T-cell (primary cell): ENCODE measurements around the gene NUAK1. TPM values are rescaled to one million over a fixed set of nuclear protein-coding genes. Genes with fewer than 3 reads are reported as not detected.
A peak's percentile ranks its signal among the peaks of the same experiment; 100 is the strongest.
"Not testable (repeated sequence)": the region's sequence is repeated elsewhere in the genome, so short reads cannot be mapped to it uniquely, and the experiment has no call there.

Source experiments
- ATAC-seq, 4 experiments: fragments of 200-7000 bp in 3 of 4; fragments of 150-1000 bp in 1 of 4; cut with Tn5 transposase; replicated peaks in 1 of 4; 1 replicate in 3 of 4; 2 replicates in 1 of 4; pipeline ENCODE4 v1.10.0; 2021; ENCODE audit warnings: moderate library complexity in 3 of 4, mild to moderate bottlenecking in 2 of 4, moderate number of reproducible peaks in 1 of 4
- CTCF ChIA-PET, 2 donors: fragments of 300-600 bp; sonication (Branson Sonifier 250); formaldehyde crosslinking; loops; one replicate each; lab custom pipeline; 2022; ENCODE audit warnings: antibody characterized with exemption in 2 of 2; lab: Charles Lee
- POLR2A ChIA-PET, 2 donors: fragments of 300-600 bp; sonication (Branson Sonifier 250); formaldehyde crosslinking; loops; one replicate each; lab custom pipeline; 2022; ENCODE audit warnings: antibody characterized with exemption in 2 of 2; lab: Charles Lee
- DNase-seq, 35 experiments: peaks; one replicate each; pipeline versions ENCODE4 v3.0.0 to v3.0.0-alpha.2; 2013 to 2023
- H3K27ac ChIP-seq: one replicate; pipeline ENCODE4 v1.5.1; 2013; ENCODE audit warnings: low read length
- H3K27me3 ChIP-seq, 2 experiments: replicated peaks in 1 of 2; 1 replicate in 1 of 2; 2 replicates in 1 of 2; pipeline versions ENCODE4 v1.6.1 to v1.7.0; 2013; ENCODE audit warnings: low read length in 1 of 2, mixed read lengths in 1 of 2; ENCODE audit not compliant: control insufficient read depth in 2 of 2, insufficient read depth in 2 of 2; ENCODE audit errors: extremely low read depth in 1 of 2
- H3K36me3 ChIP-seq, 2 donors: 1 replicate in 1 of 2; 2 replicates in 1 of 2; pipeline versions ENCODE4 v1.6.1 to v1.7.0; 2013; ENCODE audit warnings: low read length in 1 of 2; ENCODE audit not compliant: control insufficient read depth in 2 of 2, insufficient read depth in 1 of 2; ENCODE audit errors: extremely low read depth in 1 of 2
- H3K4me1 ChIP-seq, 2 experiments: 1 replicate in 1 of 2; 2 replicates in 1 of 2; pipeline versions ENCODE4 v1.6.1 to v1.7.0; 2013; ENCODE audit warnings: low read length in 2 of 2, mixed read lengths in 1 of 2; ENCODE audit not compliant: insufficient read depth in 2 of 2, control insufficient read depth in 1 of 2; ENCODE audit errors: extremely low read depth in 1 of 2
- H3K4me3 ChIP-seq, 2 donors: 1 replicate in 1 of 2; 2 replicates in 1 of 2; pipeline versions ENCODE4 v1.5.1 to v1.7.0; 2013; ENCODE audit warnings: mild to moderate bottlenecking in 2 of 2, low read length in 1 of 2, moderate library complexity in 1 of 2; ENCODE audit not compliant: control insufficient read depth in 1 of 2; ENCODE audit errors: extremely low read depth in 1 of 2
- H3K9me3 ChIP-seq: 2 replicates; pipeline ENCODE4 v1.7.0; 2013
- H3K27ac Mint-ChIP-seq, 2 donors: one replicate each; pipeline ENCODE4 v1.8.0; 2020 to 2021; ENCODE audit warnings: mild to moderate bottlenecking in 2 of 2, mixed read lengths in 2 of 2
- H3K27me3 Mint-ChIP-seq, 2 donors: one replicate each; pipeline ENCODE4 v1.8.0; 2021 to 2022; ENCODE audit warnings: mixed read lengths in 2 of 2
- H3K36me3 Mint-ChIP-seq: one replicate; pipeline ENCODE4 v1.8.0; 2021; ENCODE audit warnings: mixed read lengths
- H3K4me1 Mint-ChIP-seq, 3 donors: one replicate each; pipeline ENCODE4 v1.8.0; 2020 to 2022; ENCODE audit warnings: mixed read lengths in 3 of 3, mild to moderate bottlenecking in 1 of 3
- H3K4me3 Mint-ChIP-seq, 3 donors: one replicate each; pipeline ENCODE4 v1.8.0; 2020 to 2022; ENCODE audit warnings: mild to moderate bottlenecking in 3 of 3, mixed read lengths in 3 of 3, moderate library complexity in 3 of 3
- H3K9me3 Mint-ChIP-seq, 3 donors: one replicate each; pipeline ENCODE4 v1.8.0; 2020 to 2022; ENCODE audit warnings: mixed read lengths in 3 of 3
- WGBS: methylation state at CpG from one replicate; pipeline ENCODE4 v1.1.5; 2013; ENCODE audit warnings: missing lambda C conversion rate; ENCODE audit not compliant: insufficient coverage; 5-methylcytosine and 5-hydroxymethylcytosine counted together
- total RNA-seq, 35 experiments: library from RNA in 6 of 35; stranded (reverse) in 6 of 35; fragments of 120-200 nt in 1 of 35; gene quantifications; one replicate each; pipeline versions ENCODE4 v1.2.1 to v1.2.4 and lab custom pipeline; 2013 to 2026

The NUAK1 gene
- total RNA-seq, 5 donors from 2014 or later (not counting 1 experiment from before 2014, with no cell fraction given) = 0.25 to 0.50 (median 0.30) TPM

- H3K27ac Mint-ChIP-seq = no peak overlapping the region
- Histone ChIP-seq H3K36me3 (no peaks in the 10 kb centered on the region), H3K27me3 (peaks cover 2 to 26% of the 10 kb centered on the region in 2 experiments), H3K27ac (no peak overlapping the region), H3K4me3 (no peak overlapping the region), H3K9me3 (no peaks in the 10 kb centered on the region), H3K4me1 (peaks cover 0 to under 1% of the 10 kb centered on the region in 2 experiments)
- H3K36me3 Mint-ChIP-seq = no peaks in the 10 kb centered on the region
- H3K4me3 Mint-ChIP-seq = no peak overlapping the region
- DNase-seq (no peak), ATAC-seq (no peak)
- no peaks in the 10 kb centered on the region for H3K9me3 Mint-ChIP-seq
- WGBS = 40% methylated on average over 1 of the region's 2 CpGs
- POLR2A ChIA-PET = no interaction called here
- H3K27me3 Mint-ChIP-seq = peaks cover 50 to 65% of the 10 kb centered on the region in 2 donors
- CTCF ChIA-PET = no interaction called here
- peaks cover 0 to 8% (median 4%) of the 10 kb centered on the region in 3 donors for H3K4me1 Mint-ChIP-seq
These were observed 6.1 kb upstream of the NUAK1 start for GRCh38 chr12:106144847-106145246.

DNA sequence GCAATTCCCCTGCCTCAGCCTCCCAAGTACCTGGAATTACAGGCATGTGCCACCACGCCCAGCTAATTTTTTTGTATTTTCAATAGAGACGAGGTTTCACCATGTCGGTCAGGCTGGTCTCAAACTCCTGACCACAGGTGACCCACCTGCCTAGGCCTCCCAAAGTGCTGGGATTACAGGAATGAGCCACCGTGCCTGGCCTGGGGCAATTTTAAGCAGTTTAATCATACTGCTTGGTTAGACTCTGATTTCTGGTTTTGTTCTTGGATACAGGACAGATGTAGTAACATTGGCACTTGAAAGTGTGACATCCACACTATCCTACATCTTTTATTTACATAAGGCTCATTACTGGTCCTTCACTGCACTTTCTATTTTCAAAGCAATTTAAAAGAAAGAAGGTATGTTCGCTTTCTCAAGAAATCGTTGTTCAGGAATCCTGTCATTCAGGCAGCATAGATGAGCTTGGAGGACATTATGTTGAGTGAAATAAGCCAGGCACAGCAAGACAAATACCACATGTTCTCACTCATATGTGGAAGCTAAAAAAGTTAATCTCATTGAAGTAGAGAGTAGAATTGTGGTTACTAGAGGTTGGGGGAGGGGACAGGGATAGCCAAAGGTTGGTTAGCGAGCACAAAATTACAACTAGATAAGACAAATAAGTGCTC, 4.0 kb upstream of the NUAK1 start:
- H3K27ac ChIP-seq = no peak overlapping the region
- peaks cover 54 to 59% of the 10 kb centered on the region in 2 donors for H3K27me3 Mint-ChIP-seq
- ChIA-PET POLR2A (no interaction called here), CTCF (no interaction called here)
- peaks cover 5 to 13% (median 9%) of the 10 kb centered on the region in 3 donors for H3K4me1 Mint-ChIP-seq
- 96% methylated on average over 3 of the region's 7 CpGs for WGBS
- DNase-seq (no peak), ATAC-seq (no peak)
- no peak overlapping the region for H3K27ac Mint-ChIP-seq
- peaks cover 6 to 34% of the 10 kb centered on the region in 2 experiments for H3K27me3 ChIP-seq
- no peaks in the 10 kb centered on the region for H3K9me3 ChIP-seq
- H3K4me3 Mint-ChIP-seq = no peak overlapping the region
- no peak overlapping the region for H3K4me3 ChIP-seq
- peaks cover 0 to 15% of the 10 kb centered on the region in 2 experiments for H3K4me1 ChIP-seq
- no peaks in the 10 kb centered on the region for H3K36me3 ChIP-seq
- H3K36me3 Mint-ChIP-seq = no peaks in the 10 kb centered on the region
- H3K9me3 Mint-ChIP-seq = no peaks in the 10 kb centered on the region

DNA sequence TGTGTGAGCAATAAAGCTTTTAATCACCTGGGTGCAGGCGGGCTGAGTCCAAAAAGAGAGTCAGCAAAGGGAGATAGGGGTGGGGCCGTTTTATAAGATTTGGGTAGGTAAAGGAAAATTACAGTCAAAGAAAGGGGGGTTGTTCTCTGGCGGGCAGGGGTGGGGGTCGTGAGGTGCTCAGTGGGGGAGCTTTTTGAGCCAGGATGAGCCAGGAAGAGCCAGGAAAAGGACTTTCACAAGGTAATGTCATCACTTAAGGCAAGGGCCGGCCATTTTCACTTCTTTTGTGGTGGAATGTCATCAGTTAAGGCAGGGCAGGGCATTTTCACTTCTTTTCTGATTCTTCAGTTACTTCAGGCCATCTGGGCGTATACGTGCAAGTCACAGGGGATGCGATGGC, 3.2 kb upstream of the NUAK1 start:
- H3K36me3 ChIP-seq, H3K27ac Mint-ChIP-seq, H3K9me3 ChIP-seq, H3K9me3 Mint-ChIP-seq, H3K27ac ChIP-seq, H3K4me3 Mint-ChIP-seq, ATAC-seq, DNase-seq, CTCF ChIA-PET, H3K36me3 Mint-ChIP-seq, H3K4me3 ChIP-seq, POLR2A ChIA-PET: not testable (repeated sequence)
- Histone ChIP-seq H3K4me1 (peaks cover 0 to 15% of the 10 kb centered on the region in 2 experiments), H3K27me3 (peaks cover 14 to 39% of the 10 kb centered on the region in 2 experiments)
- H3K4me1 Mint-ChIP-seq = peaks cover 8 to 20% (median 11%) of the 10 kb centered on the region in 3 donors
- WGBS = 77% methylated on average over 5 of the region's 8 CpGs
- H3K27me3 Mint-ChIP-seq = peaks cover 62 to 65% of the 10 kb centered on the region in 2 donors

- H3K36me3 ChIP-seq = no peaks in the 10 kb centered on the region
- CTCF ChIA-PET = no interaction called here
- Mint-ChIP-seq H3K27ac (no peak overlapping the region), H3K4me3 (no peak overlapping the region), H3K36me3 (no peaks in the 10 kb centered on the region), H3K4me1 (peaks cover 11 to 24% (median 14%) of the 10 kb centered on the region in 3 donors), H3K27me3 (peaks cover 66 to 68% of the 10 kb centered on the region in 2 donors), H3K9me3 (no peaks in the 10 kb centered on the region)
- H3K27ac ChIP-seq = no peak overlapping the region
- no peak for DNase-seq
- ATAC-seq = no peak
- no peaks in the 10 kb centered on the region for H3K9me3 ChIP-seq
- 70% methylated on average over 2 of the region's 3 CpGs for WGBS
- H3K4me3 ChIP-seq = no peak overlapping the region
- POLR2A ChIA-PET = no interaction called here
- peaks cover 19 to 41% of the 10 kb centered on the region in 2 experiments for H3K27me3 ChIP-seq
- H3K4me1 ChIP-seq = peaks cover 0 to 16% of the 10 kb centered on the region in 2 experiments
These were observed 2.7 kb upstream of the NUAK1 start for GRCh38 chr12:106141452-106141851.

DNA sequence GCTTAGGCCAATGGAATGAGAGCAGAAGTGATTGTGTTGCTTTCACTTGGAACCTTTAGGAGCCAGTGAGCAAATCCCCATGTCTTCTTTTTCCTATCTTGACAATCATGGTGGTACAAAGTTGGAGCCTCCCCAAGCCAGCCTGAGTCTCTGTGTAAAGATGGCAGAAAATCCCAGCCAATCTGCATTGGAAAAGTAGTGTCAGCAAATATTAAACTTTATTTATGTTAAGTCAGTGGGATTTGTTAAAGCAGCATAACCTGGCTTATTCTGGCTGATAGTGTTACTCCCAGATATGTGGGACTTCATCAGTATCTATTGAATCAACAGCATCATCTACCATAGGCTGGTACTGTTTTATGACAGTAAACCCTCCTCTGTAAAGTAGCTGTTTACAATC, 2.2 kb upstream of the NUAK1 start:
- no peak for DNase-seq
- H3K4me1 ChIP-seq = peaks cover 0 to 21% of the 10 kb centered on the region in 2 experiments
- H3K27me3 ChIP-seq = peaks cover 21 to 45% of the 10 kb centered on the region in 2 experiments
- no peaks in the 10 kb centered on the region for H3K36me3 ChIP-seq
- POLR2A ChIA-PET = no interaction called here
- H3K36me3 Mint-ChIP-seq = no peaks in the 10 kb centered on the region
- peak overlapping the region in 2 of 3 donors; percentile 7 to 67 for H3K4me3 Mint-ChIP-seq
- CTCF ChIA-PET = no interaction called here
- no peaks in the 10 kb centered on the region for H3K9me3 Mint-ChIP-seq
- H3K9me3 ChIP-seq = no peaks in the 10 kb centered on the region
- H3K27me3 Mint-ChIP-seq = peaks cover 68 to 70% of the 10 kb centered on the region in 2 donors
- no peak for ATAC-seq
- no peak overlapping the region for H3K27ac ChIP-seq
- H3K4me3 ChIP-seq = no peak overlapping the region
- H3K27ac Mint-ChIP-seq = no peak overlapping the region
- peaks cover 16 to 27% (median 19%) of the 10 kb centered on the region in 3 donors for H3K4me1 Mint-ChIP-seq

DNA sequence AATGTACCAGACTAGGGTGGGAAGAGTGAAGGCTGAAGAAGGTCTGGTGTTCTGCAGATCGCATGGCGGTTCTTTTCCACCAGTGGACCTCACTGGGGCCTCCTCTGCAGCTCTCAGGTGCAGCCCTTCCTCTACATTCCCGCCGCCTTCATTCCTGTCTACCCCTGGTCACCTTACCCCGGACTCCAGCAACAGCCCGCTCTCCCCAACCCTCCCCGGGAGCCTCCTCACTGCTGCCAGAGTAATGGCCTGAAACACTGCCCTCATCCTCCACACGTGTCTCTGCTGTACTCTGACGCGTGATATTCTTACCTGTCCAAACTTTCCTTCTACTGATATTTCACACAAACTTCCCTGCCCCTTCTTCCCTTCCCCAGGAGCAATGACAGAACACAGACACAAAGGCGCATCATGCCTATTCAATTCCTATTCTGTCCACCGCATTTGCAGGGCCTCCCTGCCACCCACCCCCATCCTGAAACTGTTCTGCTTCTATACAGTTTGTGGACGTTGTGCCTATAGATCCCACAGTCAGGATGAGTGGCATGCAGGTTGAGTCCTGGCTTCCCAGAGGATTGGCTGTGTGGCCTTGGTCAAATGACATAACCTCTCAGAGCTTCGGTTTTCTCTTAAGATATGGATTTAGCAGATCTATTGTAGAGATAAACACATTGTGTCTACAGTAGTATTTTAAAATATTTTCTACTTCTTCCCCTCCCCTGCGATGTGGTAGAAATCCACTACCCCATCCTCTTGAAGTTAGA, 1.7 kb upstream of the NUAK1 start:
- Histone ChIP-seq H3K36me3 (no peaks in the 10 kb centered on the region), H3K9me3 (no peaks in the 10 kb centered on the region), H3K4me1 (peaks cover 0 to 23% of the 10 kb centered on the region in 2 experiments), H3K27me3 (peaks cover 22 to 44% of the 10 kb centered on the region in 2 experiments), H3K4me3 (peak overlapping the region in 1 of 2 donors; percentile 17), H3K27ac (no peak overlapping the region)
- no peaks in the 10 kb centered on the region for H3K36me3 Mint-ChIP-seq
- H3K4me3 Mint-ChIP-seq = peak overlapping the region; percentile 34 to 67 (median 35)
- no peaks in the 10 kb centered on the region for H3K9me3 Mint-ChIP-seq
- ChIA-PET CTCF (interaction anchor here in 1 of 2 donors (0.7 kb wide), 1 partner anchor 15 kb away, joined by 3 read pairs; no protein-coding TSS in a partner anchor), POLR2A (no interaction called here)
- DNase-seq = no peak
- WGBS = 90% methylated on average over 8 of the region's 15 CpGs
- H3K27me3 Mint-ChIP-seq = peaks cover 67 to 68% of the 10 kb centered on the region in 2 donors
- H3K27ac Mint-ChIP-seq = no peak overlapping the region
- ATAC-seq = no peak
- peaks cover 17 to 27% (median 19%) of the 10 kb centered on the region in 3 donors for H3K4me1 Mint-ChIP-seq
